A549 (cell line): ENCODE results near the gene METTL18. TPM values are rescaled to one million over a fixed set of nuclear protein-coding genes. Genes with fewer than 3 reads are reported as not detected.
A peak's percentile ranks its signal among the peaks of the same experiment; 100 is the strongest.

Source experiments
- ATAC-seq, 2 experiments: fragments of 200-7000 bp in 1 of 2; fragments of >200 bp in 1 of 2; cut with Nextera tagmentation in 1 of 2; cut with Tn5 transposase in 1 of 2; 3 replicates each; pipeline versions ENCODE4 v1.8.0 to v1.9.1; 2018 to 2020; ENCODE audit warnings: mild to moderate bottlenecking in 1 of 2, moderate library complexity in 1 of 2
- CTCF ChIA-PET: fragments of 300-600 bp; sonication (Branson Sonifier 250); formaldehyde crosslinking; extraction: SDS; loops from one replicate; lab custom pipeline; 2021; ENCODE audit warnings: antibody characterized with exemption, inconsistent platforms; lab: Yijun Ruan, JAX
- POLR2A ChIA-PET: fragments of 350-600 bp; formaldehyde crosslinking; extraction: SDS; loops from one replicate; lab custom pipeline; 2021; ENCODE audit warnings: antibody characterized with exemption, inconsistent platforms; lab: Yijun Ruan, JAX
- DNase-seq, 2 experiments: peaks; one replicate each; pipeline versions ENCODE4 v3.0.0 to v3.0.0-alpha.2; 2011 to 2016; ENCODE audit warnings: low read depth in 1 of 2, low spot score in 1 of 2
- FAIRE-seq: peaks from 2 replicates; lab custom pipeline; 2011; peaks lifted over from hg19 to GRCh38; lab: Jason Lieb, UNC
- H3K27ac ChIP-seq, 2 experiments: fragments of >200 bp; sonication (Bioruptor Twin); formaldehyde crosslinking; 3 replicates each; pipeline ENCODE4 v1.5.1; 2016 to 2017
- H3K4me1 ChIP-seq: fragments of >200 bp; sonication (Bioruptor Twin); formaldehyde crosslinking; 3 replicates; pipeline ENCODE4 v1.6.1; 2016
- H3K4me2 ChIP-seq: fragments of >200 bp; sonication (Bioruptor Twin); formaldehyde crosslinking; 3 replicates; pipeline ENCODE4 v1.6.1; 2016
- H3K4me3 ChIP-seq: fragments of >200 bp; sonication (Bioruptor Twin); formaldehyde crosslinking; 3 replicates; pipeline ENCODE4 v1.5.1; 2016
- H3K9me3 ChIP-seq: fragments of >200 bp; sonication (Bioruptor Twin); formaldehyde crosslinking; 3 replicates; pipeline ENCODE4 v1.6.1; 2016
- BHLHE40 ChIP-seq: IDR thresholded peaks from 2 replicates; pipeline ENCODE4 v1.6.1; 2012; ENCODE audit warnings: low read depth, low read length, inconsistent platforms
- CBX2 ChIP-seq: fragments of 200-600 bp; sonication (generic); IDR thresholded peaks from 2 replicates; pipeline ENCODE4 v1.6.1; 2016; ENCODE audit warnings: low read depth, mild to moderate bottlenecking, borderline replicate concordance
- CBX8 ChIP-seq: fragments of 200-600 bp; sonication (generic); IDR thresholded peaks from 2 replicates; pipeline ENCODE4 v1.6.1; 2016
- CHD2 ChIP-seq: fragments of 150-350 bp; IDR thresholded peaks from 2 replicates; pipeline ENCODE4 v1.6.1; 2014; ENCODE audit warnings: low read length; ENCODE audit not compliant: partially characterized antibody
- CHD4 ChIP-seq: fragments of 200-600 bp; sonication (generic); IDR thresholded peaks from 2 replicates; pipeline ENCODE4 v1.6.1; 2016; ENCODE audit warnings: antibody characterized with exemption, mild to moderate bottlenecking, borderline replicate concordance
- EHF ChIP-seq: fragments of 250-450 bp; sonication (Bioruptor Pico); IDR thresholded peaks from 2 replicates; pipeline ENCODE4 v1.5.0; 2020; ENCODE audit warnings: mild to moderate bottlenecking
- EHMT2 ChIP-seq: fragments of 200-600 bp; sonication (generic); IDR thresholded peaks from 2 replicates; pipeline ENCODE4 v1.6.1; 2016; ENCODE audit warnings: antibody characterized with exemption, low read depth, mild to moderate bottlenecking, moderate library complexity
- EP300 ChIP-seq, 2 experiments: fragments of >200 bp; sonication (Bioruptor Twin); formaldehyde crosslinking; IDR thresholded peaks; 2 replicates in 1 of 2; 3 replicates in 1 of 2; pipeline ENCODE4 v1.6.1; 2016 to 2017
- FOSB ChIP-seq: fragments of 250-450 bp; sonication (Bioruptor Pico); IDR thresholded peaks from 2 replicates; pipeline ENCODE4 v1.5.0; 2020; ENCODE audit warnings: mild to moderate bottlenecking, moderate library complexity
- HES2 ChIP-seq: fragments of >200 bp; sonication (Bioruptor Twin); formaldehyde crosslinking; IDR thresholded peaks from 2 replicates; pipeline ENCODE4 v1.6.1; 2016
- HEYL ChIP-seq: fragments of 250-450 bp; sonication (Bioruptor Pico); IDR thresholded peaks from 2 replicates; pipeline ENCODE4 v1.8.0; 2021; ENCODE audit warnings: mild to moderate bottlenecking, moderate library complexity
- JUNB ChIP-seq: fragments of >200 bp; sonication (Bioruptor Twin); formaldehyde crosslinking; IDR thresholded peaks from 2 replicates; pipeline ENCODE4 v1.6.1; 2016
- KDM1A ChIP-seq: fragments of 200-600 bp; sonication (generic); IDR thresholded peaks from 2 replicates; pipeline ENCODE4 v1.6.1; 2016; ENCODE audit warnings: low read depth, mild to moderate bottlenecking
- MAFK ChIP-seq: fragments of 450-650 bp; IDR thresholded peaks from 2 replicates; pipeline ENCODE4 v1.6.1; 2014; ENCODE audit not compliant: partially characterized antibody
- MAZ ChIP-seq: fragments of 150-350 bp; IDR thresholded peaks from 2 replicates; pipeline ENCODE4 v1.6.1; 2014; ENCODE audit warnings: antibody characterized with exemption, low read depth, low read length, borderline replicate concordance
- MYC ChIP-seq: IDR thresholded peaks from 2 replicates; pipeline ENCODE4 v1.6.1; 2012; ENCODE audit warnings: mild to moderate bottlenecking, inconsistent platforms, low read length, improper control_type of control experiment, borderline replicate concordance
- NFE2L2 ChIP-seq: fragments of 150-350 bp; conservative IDR thresholded peaks from 2 replicates; pipeline ENCODE4 v1.6.1; 2014; ENCODE audit warnings: low read length
- POLR2A ChIP-seq: IDR thresholded peaks from 2 replicates; pipeline ENCODE4 v1.6.1; 2012; ENCODE audit warnings: mild to moderate bottlenecking, low read length
- POLR2AphosphoS2 ChIP-seq: conservative IDR thresholded peaks from 2 replicates; pipeline ENCODE4 v1.6.1; 2012; ENCODE audit warnings: low read length, improper control_type of control experiment, inconsistent platforms
- RARB ChIP-seq: fragments of 250-450 bp; sonication (Bioruptor Pico); IDR thresholded peaks from 2 replicates; pipeline ENCODE4 v1.8.0; 2021; ENCODE audit warnings: mild to moderate bottlenecking, moderate library complexity
- RCOR1 ChIP-seq: fragments of 150-350 bp; IDR thresholded peaks from 2 replicates; pipeline ENCODE4 v1.6.1; 2014; ENCODE audit warnings: antibody characterized with exemption, low read length, low read depth
- RNF2 ChIP-seq: fragments of 200-600 bp; sonication (generic); IDR thresholded peaks from 2 replicates; pipeline ENCODE4 v1.6.1; 2016; ENCODE audit warnings: low read depth, mild to moderate bottlenecking, antibody characterized with exemption, moderate library complexity, borderline replicate concordance
- TP53 ChIP-seq: fragments of 250-450 bp; sonication (Bioruptor Pico); IDR thresholded peaks from 2 replicates; pipeline ENCODE4 v1.5.0; 2021; ENCODE audit warnings: mild to moderate bottlenecking, moderate library complexity
- ZNF302 ChIP-seq: fragments of 250-450 bp; sonication (Bioruptor Pico); IDR thresholded peaks from 2 replicates; pipeline ENCODE4 v1.9.0; 2021; ENCODE audit warnings: inconsistent platforms, mild to moderate bottlenecking, moderate library complexity
- WGBS: methylation state at CpG from one replicate; pipeline ENCODE4 v1.1.6; 2017; ENCODE audit errors: missing lambda C conversion rate; 5-methylcytosine and 5-hydroxymethylcytosine counted together
- polyA plus RNA-seq, 4 experiments: library from polyadenylated mRNA; depleted of rRNA in 3 of 4; stranded (reverse); fragments of >200 nt; fragmentation: RNase III in 1 of 4; extraction: RNeasy Plus Mini Kit Qiagen cat#74134 plus additional on column Dnase treatment in 1 of 4; gene quantifications; 2 replicates in 3 of 4; 3 replicates in 1 of 4; pipeline ENCODE4 v1.2.3, GENCODE V29; 2011 to 2017
- TF ChIP-seq, protein P1 (sequence below): fragments of >200 bp; sonication (Bioruptor Twin); formaldehyde crosslinking; IDR thresholded peaks from 3 replicates; pipeline ENCODE4 v1.6.1; 2016
- TF ChIP-seq, protein P2 (sequence below): IDR thresholded peaks from 2 replicates; pipeline ENCODE4 v1.6.1; 2012; ENCODE audit warnings: low read depth, borderline replicate concordance
- TF ChIP-seq, protein P3 (sequence below): fragments of 250-450 bp; sonication (Bioruptor Pico); IDR thresholded peaks from 2 replicates; pipeline ENCODE4 v1.5.0; 2021; ENCODE audit warnings: mild to moderate bottlenecking, moderate library complexity, borderline replicate concordance

Gene METTL18
- polyA plus RNA-seq, 2 of the 4 experiments (the other 2 are of a cell fraction), result 7.5 to 11.4 TPM

GRCh38 chr1:169795687-169796086 is 980 bp upstream of the METTL18 start:
- no peak for ATAC-seq
- Histone ChIP-seq H3K9me3 (no peaks in the 10 kb centered on the region), H3K4me1 (peaks cover 7% of the 10 kb centered on the region; the same call in 2 of the 3 replicates), H3K4me2 (peak overlapping the region; percentile 95), H3K4me3 (peak overlapping the region; percentile 80)
- FAIRE-seq, result no peak
- 34% methylated on average over 5 of the region's 5 CpGs for WGBS
- DNase-seq, result no peak
- TF ChIP-seq RNF2 (no peak), JUNB (no peak), HEYL (CRISPR knock-in tag) (no peak), ZNF302 (CRISPR knock-in tag) (no peak), MAZ (no peak), RCOR1 (no peak), BHLHE40 (no peak), MYC (no peak), CBX2 (no peak), NFE2L2 (no peak), FOSB (no peak), CHD4 (no peak), EP300 (IDR thresholded peaks at IDR 0.05) (no peak), KDM1A (no peak)
- TF ChIP-seq, protein P1, sequence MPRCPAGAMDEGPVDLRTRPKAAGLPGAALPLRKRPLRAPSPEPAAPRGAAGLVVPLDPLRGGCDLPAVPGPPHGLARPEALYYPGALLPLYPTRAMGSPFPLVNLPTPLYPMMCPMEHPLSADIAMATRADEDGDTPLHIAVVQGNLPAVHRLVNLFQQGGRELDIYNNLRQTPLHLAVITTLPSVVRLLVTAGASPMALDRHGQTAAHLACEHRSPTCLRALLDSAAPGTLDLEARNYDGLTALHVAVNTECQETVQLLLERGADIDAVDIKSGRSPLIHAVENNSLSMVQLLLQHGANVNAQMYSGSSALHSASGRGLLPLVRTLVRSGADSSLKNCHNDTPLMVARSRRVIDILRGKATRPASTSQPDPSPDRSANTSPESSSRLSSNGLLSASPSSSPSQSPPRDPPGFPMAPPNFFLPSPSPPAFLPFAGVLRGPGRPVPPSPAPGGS, result no peak
- TF ChIP-seq, all 56 proteins: peak for 0
- CTCF ChIA-PET, result interaction anchor here (1.5 to 1.8 kb wide), 2 partner anchors 14 to 250 kb away, joined by 5 to 10 read pairs; no protein-coding TSS in a partner anchor
- peak overlapping the region; percentile 97; a peak in 5 of 6 replicates for H3K27ac ChIP-seq
- POLR2A ChIA-PET, result no interaction called here

GRCh38 chr1:169793730-169794129 is 977 bp downstream of the METTL18 start:
- ChIA-PET CTCF (interaction anchor here (1.0 to 1.4 kb wide), 2 partner anchors 11 to 16 kb away, joined by 3 read pairs; no protein-coding TSS in a partner anchor), POLR2A (no interaction called here)
- peak overlapping the region; percentile 97 for H3K27ac ChIP-seq
- FAIRE-seq (peak; percentile 13), DNase-seq (no peak), ATAC-seq (no peak)
- WGBS, result 9% methylated on average over 1 of the region's 1 CpG
- H3K4me1 ChIP-seq, result peaks cover 7% of the 10 kb centered on the region; the same call in 2 of the 3 replicates
- peak overlapping the region; percentile 96 for H3K4me2 ChIP-seq
- peak; percentile 58 for TF ChIP-seq MAFK
- TF ChIP-seq HEYL (CRISPR knock-in tag), result no peak
- no peak for TF ChIP-seq CHD2
- peak overlapping the region; percentile 80 for H3K4me3 ChIP-seq
- H3K9me3 ChIP-seq, result no peaks in the 10 kb centered on the region

- DNase-seq (no peak), ATAC-seq (no peak), FAIRE-seq (no peak)
- CTCF ChIA-PET, result interaction anchor here (1.3 kb wide), 1 partner anchor 21 kb away, joined by 6 read pairs; no protein-coding TSS in a partner anchor
- Histone ChIP-seq H3K4me2 (no peak overlapping the region), H3K9me3 (no peaks in the 10 kb centered on the region), H3K4me3 (no peak overlapping the region), H3K4me1 (no peaks in the 10 kb centered on the region), H3K27ac (no peak overlapping the region)
- POLR2A ChIA-PET, result no interaction called here
- WGBS, result 54% methylated on average over 2 of the region's 2 CpGs
- TF ChIP-seq POLR2AphosphoS2 (no peak), TP53 (CRISPR knock-in tag) (no peak), POLR2A (no peak), RARB (CRISPR knock-in tag) (no peak), EHF (CRISPR knock-in tag) (no peak), ZNF302 (CRISPR knock-in tag) (no peak), HES2 (no peak), EHMT2 (no peak), CBX8 (no peak), CHD2 (no peak)
- TF ChIP-seq, protein P2, sequence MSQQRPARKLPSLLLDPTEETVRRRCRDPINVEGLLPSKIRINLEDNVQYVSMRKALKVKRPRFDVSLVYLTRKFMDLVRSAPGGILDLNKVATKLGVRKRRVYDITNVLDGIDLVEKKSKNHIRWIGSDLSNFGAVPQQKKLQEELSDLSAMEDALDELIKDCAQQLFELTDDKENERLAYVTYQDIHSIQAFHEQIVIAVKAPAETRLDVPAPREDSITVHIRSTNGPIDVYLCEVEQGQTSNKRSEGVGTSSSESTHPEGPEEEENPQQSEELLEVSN, result no peak
- TF ChIP-seq, protein P3, sequence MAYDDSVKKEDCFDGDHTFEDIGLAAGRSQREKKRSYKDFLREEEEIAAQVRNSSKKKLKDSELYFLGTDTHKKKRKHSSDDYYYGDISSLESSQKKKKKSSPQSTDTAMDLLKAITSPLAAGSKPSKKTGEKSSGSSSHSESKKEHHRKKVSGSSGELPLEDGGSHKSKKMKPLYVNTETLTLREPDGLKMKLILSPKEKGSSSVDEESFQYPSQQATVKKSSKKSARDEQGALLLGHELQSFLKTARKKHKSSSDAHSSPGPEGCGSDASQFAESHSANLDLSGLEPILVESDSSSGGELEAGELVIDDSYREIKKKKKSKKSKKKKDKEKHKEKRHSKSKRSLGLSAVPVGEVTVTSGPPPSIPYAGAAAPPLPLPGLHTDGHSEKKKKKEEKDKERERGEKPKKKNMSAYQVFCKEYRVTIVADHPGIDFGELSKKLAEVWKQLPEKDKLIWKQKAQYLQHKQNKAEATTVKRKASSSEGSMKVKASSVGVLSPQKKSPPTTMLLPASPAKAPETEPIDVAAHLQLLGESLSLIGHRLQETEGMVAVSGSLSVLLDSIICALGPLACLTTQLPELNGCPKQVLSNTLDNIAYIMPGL (CRISPR knock-in tag), result no peak
Measured at GRCh38 chr1:169788402-169788801, 6.3 kb downstream of the METTL18 start.
